ENCODE results near the gene FLT4.

- TF ChIP-seq, protein P1, sequence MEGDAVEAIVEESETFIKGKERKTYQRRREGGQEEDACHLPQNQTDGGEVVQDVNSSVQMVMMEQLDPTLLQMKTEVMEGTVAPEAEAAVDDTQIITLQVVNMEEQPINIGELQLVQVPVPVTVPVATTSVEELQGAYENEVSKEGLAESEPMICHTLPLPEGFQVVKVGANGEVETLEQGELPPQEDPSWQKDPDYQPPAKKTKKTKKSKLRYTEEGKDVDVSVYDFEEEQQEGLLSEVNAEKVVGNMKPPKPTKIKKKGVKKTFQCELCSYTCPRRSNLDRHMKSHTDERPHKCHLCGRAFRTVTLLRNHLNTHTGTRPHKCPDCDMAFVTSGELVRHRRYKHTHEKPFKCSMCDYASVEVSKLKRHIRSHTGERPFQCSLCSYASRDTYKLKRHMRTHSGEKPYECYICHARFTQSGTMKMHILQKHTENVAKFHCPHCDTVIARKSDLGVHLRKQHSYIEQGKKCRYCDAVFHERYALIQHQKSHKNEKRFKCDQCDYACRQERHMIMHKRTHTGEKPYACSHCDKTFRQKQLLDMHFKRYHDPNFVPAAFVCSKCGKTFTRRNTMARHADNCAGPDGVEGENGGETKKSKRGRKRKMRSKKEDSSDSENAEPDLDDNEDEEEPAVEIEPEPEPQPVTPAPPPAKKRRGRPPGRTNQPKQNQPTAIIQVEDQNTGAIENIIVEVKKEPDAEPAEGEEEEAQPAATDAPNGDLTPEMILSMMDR (IDR thresholded peaks at IDR 0.05): no peak
- TF ChIP-seq POLR2A (IDR thresholded peaks at IDR 0.05): no peak
These were observed 92.1 kb downstream of the FLT4 start for GRCh38 chr5:180557217-180557809.
